Hepatocyte (in vitro differentiated cells): Measurements from ENCODE around the gene SLC23A2.

Source experiments
- EZH2 ChIP-seq: fragments of 200-600 bp; sonication (generic); IDR thresholded peaks from 2 replicates; pipeline ENCODE4 v1.6.1; 2016; ENCODE audit warnings: antibody characterized with exemption, mild to moderate bottlenecking, borderline replicate concordance
- TF ChIP-seq, protein P1 (sequence below): fragments of 200-600 bp; sonication (generic); IDR thresholded peaks from 2 replicates; pipeline ENCODE4 v1.5.1; 2016; ENCODE audit warnings: antibody characterized with exemption, mild to moderate bottlenecking; ENCODE audit not compliant: poor library complexity

GRCh38 chr20:4885877-4886276, 115.4 kb downstream of the SLC23A2 start:
- TF ChIP-seq, protein P1, sequence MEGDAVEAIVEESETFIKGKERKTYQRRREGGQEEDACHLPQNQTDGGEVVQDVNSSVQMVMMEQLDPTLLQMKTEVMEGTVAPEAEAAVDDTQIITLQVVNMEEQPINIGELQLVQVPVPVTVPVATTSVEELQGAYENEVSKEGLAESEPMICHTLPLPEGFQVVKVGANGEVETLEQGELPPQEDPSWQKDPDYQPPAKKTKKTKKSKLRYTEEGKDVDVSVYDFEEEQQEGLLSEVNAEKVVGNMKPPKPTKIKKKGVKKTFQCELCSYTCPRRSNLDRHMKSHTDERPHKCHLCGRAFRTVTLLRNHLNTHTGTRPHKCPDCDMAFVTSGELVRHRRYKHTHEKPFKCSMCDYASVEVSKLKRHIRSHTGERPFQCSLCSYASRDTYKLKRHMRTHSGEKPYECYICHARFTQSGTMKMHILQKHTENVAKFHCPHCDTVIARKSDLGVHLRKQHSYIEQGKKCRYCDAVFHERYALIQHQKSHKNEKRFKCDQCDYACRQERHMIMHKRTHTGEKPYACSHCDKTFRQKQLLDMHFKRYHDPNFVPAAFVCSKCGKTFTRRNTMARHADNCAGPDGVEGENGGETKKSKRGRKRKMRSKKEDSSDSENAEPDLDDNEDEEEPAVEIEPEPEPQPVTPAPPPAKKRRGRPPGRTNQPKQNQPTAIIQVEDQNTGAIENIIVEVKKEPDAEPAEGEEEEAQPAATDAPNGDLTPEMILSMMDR: no peak
- no peak for TF ChIP-seq EZH2
